Activated gamma-delta T cell treated with anti-CD3 and anti-CD28 coated beads, Interleukin-2, amount 50 U/mL, for 16 hours (primary cell): Measurements from ENCODE around the gene YIPF1.
A peak's percentile ranks its signal among the peaks of the same experiment; 100 is the strongest.

Experiments used
- DNase-seq: peaks from one replicate; pipeline ENCODE4 v3.0.0-alpha.2; 2020; ENCODE audit warnings: low read depth

Gene YIPF1

DNA sequence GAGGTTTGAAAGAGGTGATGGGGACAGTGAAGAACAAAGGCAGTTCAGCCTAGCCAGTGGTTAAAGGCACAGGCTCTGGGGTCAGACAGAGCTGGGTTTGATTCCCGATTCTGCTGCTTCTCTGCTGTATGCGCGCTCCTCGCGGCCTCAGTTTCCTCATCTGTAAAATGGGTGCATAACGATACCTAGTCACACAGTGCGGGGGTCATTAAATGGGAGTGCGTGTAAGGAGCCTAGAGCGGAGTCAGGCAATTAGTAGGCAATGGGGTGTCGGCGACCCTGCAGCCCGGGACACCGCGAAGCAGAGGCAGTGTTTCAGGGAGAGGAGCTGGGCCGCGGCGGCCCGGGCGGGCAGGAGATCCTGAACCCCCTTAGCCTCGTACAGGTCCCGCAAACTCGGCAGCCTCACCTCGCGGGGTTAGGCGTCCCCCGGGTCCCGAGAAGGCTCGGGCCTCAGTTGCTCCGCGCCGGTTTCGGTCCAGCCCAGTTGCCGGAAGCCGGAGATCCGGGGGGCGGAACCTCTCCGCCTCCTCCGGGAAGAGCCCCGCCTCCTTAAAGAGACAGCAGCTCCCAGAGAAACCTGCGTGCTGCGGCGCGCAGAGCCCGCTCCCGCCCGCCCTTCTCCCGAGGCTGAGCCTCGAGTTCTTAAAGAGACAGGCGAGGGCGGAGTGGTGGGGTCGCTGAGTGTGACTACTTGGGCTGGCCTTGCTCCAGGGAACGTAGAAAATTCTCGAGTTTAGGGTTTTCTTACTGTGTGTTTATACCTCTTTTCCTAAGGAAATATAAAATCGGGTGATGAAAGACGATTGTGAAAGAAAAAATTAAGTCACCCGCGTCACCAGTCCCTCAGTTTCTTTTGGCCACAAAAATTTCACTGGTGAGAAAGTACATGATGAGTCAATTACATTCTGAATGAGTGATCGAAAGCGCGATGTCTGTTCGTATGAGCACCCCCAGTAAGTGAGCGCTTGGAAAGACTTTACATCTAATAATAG, at the start of gene YIPF1:
YIPF1 (minus strand) TSS at position 494 of the 995 bp plus-strand sequence. CDS start 860 bp downstream, outside the sequence.
- peak; percentile 73 for DNase-seq

DNA sequence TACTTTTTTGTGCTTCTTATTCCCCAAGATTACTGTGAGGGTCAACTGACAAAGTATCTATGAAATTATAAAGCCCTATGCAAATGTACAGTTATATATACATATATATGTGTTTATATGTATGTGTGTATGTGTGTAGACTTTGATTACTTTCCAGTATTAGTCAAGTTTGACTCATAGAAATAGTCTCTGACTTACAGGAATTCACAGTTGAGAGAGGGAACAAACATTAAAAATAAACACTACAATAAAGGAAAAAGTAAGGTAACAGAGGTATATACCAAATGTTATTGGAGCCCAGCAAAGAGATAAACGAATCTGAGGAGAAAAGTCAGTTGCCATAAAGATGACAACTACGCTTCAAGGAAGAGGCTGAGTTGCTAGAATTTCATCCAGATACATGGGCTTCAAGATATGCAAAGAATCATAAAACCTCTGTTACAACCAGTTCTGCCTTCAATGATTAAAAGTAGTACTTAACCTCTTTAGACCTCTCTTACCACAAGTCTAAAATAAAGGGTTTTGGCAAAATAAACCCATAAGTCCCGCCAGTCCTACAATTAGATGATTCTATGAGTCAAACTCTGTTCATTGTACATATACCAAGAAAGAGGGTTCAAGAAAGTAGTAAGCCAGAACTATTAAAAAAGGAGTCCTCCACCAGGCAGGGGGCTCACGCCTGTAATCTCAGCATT, 48.7 kb upstream of the YIPF1 start:
- DNase-seq: no peak

DNA sequence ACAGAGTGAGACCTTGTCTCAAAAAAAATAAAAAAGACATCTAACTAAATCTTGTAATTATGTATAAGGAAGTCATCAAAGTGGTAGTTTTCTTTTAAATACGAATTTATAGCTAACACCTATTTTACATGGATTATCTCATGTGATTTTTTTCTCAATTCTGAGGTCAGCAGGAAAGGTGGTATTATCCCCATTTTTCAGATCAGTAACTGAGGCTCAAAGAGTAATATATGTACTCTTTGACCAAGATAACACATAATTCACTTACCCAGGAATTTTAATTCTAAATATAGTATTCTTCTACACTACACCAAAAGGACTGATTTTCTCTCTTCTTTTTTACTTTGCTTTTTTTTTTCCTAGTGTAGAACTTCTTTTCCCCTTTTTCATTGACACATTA, 46.8 kb upstream of the YIPF1 start:
- DNase-seq: no peak

DNA sequence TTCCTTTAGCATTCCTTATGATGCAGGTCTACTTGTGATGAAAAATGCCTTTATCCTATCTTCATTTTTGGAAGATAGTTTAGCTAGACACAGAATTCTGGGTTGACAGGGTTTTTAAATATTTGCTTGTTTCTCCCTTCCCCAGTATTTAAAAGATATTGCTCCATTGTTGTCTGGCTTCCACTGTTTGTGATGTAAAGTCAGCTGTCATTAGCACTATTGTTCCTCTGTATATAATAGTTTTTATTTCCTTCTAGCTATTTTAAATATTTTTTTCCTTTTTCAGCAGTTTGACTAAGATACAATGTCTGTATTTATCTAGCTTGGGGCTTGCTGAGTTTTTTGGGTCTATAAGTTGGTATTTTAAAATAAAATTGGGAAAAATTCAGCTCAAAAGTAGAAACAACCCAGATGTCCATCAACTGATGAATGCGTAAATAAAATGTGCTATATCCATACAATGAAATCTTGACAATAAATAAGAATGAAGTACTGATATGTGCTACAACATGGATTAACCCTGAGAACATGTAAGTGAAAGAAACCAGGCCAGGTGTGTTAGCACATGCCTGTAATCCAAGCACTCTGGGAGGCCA, 44.7 kb upstream of the YIPF1 start:
- no peak for DNase-seq

DNA sequence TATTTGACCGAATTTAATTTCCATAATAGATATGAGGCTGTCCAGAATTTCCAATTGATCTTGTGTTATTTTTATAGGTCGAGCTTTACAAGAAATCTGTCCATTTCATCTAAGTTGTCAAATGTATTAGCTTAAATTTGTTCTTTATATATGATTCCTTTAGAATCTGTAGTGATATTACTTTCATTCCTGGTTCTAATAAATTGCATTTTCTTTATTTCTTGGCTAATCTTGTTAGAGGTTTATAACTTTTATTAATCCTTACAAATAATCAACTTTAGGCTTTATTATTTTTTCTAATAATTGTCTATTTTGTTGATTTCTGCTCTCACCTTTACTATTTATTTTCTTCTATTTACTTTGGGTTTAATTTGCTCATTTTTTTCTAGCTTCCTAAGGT, 41.9 kb upstream of the YIPF1 start:
- no peak for DNase-seq

DNA sequence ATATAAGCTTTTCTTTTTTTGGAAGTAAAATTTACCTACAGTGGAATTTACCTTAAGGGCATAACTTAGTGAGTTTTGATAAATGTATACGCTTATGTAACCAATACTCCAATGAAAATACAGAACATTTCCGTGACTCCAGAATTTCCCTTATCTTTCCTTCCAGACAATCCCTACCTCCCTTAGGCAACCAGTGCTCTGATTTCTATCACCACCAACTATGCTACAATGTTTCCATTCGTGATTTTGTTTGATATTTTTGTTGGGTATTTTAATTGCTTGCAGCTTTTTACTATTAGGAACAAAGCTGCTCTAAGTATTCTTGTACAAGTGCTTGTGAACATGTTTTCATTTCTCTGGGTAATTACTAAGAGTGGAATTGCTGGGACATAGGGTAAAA, 41.3 kb upstream of the YIPF1 start:
- DNase-seq: no peak

DNA sequence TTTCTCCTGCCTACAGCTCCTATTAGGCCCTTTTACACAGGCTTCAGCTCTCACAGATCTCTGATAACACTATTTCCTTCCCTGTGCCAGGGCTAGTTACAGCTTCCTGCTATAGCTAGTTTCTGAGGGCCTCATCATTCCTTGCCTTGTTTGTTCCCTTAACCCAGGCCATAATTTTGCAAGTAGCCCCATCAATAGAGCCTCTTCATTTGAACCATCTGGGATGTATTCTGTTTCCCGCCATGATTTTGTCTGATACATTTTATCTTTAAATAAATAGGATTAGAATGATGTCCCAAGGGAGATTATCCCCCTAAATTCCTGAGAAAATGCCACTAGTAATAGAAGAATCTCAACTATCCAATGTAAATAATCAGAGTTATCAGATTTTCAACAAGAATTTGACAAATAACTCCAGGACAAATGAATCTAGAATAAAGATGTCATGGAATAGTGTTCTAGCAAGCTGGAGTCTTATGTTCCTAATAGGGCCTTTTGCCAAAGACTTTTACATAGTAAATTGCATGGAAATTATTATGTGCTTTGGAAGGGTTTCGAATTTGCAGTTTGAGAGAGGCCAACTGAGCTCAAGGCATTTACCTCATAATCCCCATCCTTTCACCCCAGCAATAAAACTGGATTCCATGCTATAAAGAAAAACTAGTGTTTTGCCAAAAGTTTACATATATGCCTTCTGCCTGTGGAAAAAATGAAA, 39.8 kb upstream of the YIPF1 start:
- no peak for DNase-seq

DNA sequence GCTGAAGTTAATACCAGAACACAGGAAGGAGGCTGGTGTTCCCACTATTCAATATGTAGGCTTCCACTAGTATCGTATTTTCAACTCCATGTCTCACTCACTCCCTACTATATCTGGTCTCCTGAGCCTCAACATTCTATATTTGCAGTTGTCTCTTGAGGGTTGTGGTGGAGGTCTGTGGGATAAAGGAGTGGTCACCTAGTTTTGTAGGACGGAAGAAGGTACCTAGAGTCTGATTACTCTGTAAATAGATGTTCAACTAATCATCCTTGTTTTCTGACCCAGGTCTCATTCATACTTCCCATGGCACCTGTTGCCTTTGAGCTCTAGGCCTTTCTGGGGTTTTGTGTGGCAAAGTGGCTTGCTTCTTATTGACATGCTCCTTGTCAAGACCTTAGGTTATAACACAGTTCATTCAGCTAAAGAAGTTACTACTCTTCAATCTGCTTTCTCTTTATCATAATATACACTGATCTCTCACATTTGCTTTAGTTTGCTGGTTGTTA, 37.8 kb upstream of the YIPF1 start:
- no peak for DNase-seq

DNA sequence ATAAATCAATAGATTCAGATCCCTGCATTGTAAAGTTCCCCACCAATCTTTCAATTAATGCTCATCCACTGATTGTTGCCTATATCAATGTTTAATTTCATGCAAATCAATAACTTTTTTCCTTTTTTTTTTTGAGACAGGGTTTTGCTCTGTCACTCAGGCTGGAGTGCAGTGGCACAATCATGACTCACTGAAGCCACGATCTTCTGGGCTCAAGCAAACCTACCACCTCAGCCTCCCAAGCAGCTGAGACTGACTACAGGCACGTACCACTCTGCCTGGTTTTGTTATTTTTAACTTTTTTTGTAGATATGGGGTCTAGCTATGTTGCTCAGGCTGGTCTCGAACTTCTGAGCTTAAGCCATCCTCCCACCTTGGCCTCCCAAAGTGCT, 30.1 kb upstream of the YIPF1 start:
- DNase-seq: no peak

DNA sequence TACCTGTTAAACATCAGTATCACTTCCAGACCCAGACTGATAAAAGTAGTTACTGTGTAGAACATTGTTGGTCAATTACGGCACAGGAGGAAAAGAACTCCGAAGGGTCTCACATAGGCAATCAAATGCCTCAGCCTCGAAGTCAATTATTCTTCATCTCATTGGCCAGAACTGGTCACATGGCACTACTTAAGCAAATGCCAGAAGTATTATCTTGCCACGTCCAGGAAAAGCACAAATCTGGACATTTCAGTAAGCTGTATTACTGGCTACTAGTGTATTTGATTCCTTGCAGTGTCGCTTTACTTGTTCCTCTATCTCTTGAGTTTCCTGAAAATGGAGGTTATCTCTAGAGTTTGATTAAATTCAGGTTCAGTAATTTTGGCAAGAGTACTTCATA, 28.7 kb upstream of the YIPF1 start:
- DNase-seq: no peak

DNA sequence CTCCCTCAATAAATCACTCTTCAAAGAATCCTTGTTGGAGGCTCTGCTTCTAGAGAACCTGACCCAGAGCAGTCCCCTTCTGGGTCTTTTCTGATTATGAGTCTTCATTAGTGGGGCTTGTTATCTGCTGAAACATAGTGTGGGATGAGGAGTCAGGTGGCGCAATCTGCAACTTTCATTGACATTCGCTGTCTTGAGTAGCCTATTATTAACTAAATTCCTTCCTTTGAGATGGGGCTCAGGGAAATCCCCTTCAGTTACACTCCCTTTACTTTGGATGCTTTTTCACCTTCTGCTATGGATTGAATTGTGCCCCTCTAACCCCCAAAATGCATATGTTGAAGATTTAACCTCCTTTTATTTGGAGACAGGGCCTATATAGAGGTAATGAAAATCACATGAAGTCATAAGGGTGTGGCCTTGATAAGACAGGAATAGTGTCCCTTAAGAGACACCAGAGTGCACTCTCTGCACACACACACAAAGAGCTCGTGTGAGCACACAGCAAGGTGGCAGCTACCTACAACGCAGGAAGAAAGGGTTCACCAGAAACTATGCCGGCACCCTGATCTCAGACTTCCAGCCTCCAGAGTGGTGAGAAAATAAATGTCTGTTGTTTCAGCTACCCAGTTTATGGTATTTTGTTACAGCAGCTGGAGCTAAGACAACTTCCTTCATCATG, 23.9 kb upstream of the YIPF1 start:
- DNase-seq: no peak

DNA sequence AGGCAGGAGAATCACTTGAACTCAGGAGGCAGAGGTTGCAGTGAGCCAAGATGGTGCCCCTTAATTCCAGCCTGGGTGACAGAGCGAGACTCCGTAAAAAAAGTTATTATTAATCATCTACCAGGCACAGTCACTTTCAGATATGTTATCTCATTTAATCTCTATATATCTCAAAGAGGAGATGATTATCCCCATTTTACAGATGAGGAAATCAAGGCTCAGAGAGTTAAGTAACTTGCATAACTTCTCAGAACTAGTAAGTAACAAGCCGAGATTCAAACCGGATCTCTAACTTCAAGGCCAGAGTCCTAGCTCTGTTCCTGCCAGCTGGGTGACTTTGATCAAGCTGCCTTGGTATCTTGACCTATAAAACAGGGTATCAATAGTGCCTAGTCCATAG, 21.8 kb upstream of the YIPF1 start:
- DNase-seq: no peak

DNA sequence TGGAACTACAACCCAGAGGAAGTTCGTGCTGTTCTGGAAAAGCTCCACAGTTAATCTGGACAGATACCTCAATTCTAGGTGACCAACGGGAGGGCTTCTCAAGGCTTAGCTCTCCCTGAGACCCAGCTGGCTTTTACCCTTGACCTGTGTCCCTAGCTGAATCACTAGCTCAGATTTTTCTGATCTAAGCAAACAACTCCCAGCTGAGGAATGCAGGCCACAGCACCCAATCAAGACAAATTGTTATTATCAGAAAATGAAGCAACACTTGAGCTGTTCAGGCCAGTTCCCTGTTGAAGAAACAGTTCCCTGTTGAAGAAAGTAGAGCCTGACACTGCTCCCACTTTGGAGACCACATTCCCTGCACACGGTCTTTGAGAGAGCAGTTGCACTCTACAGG, 20.3 kb upstream of the YIPF1 start:
- no peak for DNase-seq

DNA sequence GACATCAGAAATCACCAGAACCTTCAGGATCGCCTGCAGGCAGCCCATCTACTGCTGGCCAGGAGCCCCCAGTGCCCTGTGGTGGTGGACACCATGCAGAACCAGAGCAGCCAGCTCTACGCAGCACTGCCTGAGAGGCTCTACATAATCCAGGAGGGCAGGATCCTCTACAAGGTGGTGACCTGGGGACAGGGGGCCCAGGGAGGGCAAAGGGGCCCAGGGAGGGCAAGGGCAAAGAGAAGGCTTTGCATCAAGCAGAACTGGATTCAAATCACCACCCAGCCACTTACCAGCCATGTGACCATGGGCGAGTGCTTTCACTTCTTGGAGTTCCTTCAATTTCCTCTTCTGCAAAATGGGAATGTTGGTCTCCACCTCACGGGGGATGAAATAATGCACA, 16.5 kb upstream of the YIPF1 start:
- no peak for DNase-seq

DNA sequence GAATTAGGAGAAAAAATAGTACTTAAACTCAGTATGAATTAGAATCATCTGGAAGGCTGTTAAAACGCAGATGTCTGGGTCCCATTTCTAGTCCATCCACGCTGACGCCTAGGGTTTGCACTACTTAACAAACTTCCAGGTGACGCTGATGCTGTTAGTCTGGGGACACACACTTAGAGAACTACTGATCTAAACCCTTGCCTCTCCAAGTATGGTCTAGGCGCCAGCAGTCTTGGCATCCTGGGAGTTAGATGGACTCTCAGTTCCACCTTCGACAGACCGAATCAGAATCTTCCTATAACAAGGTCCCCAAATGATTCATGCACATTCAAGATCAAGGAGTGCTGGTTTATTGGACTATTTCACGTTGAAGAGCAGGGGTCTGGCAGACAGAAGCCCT, 15.9 kb upstream of the YIPF1 start:
- no peak for DNase-seq

DNA sequence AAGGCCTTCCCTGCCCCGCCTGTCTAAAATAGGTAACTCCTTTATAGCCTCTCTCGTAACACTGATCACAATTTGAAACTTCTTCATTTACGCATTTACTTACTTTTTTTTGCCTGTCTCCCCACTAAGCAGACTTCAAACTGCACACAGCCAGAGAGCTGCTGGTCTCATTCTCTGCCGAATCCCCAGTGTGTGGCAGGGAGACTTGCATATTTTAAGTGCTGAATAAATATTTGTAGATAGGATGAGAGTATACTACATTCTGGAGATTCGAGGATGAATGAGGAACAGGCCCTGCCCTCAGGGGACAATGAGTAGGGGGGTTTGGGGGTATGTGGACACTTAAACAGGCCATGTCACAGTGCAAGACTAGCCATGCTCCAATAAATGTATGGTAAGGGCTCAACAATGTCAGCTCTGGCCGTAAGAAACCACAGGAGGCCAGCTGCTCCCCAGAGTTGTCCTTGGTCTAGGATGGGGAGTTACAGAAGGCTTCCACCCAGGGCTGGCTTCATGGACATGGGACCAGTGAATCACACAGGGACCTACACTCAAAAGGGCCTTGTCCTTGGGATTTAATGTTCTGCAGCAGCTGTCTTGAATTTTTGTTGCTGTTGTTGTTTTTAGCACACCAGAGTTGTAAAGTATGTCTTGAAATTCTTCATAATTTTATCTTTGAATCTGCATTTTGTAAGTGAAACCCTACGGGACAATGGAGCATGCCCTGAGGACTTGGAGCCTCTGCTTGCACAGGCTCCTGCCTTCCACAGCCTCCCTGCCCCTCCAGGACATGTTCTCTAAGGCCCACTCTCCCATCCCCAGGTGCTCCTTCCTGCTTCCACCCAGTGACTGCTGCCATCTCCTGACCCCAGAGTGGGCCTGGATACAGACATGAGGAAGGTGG, 12.9 kb upstream of the YIPF1 start:
- DNase-seq: no peak

DNA sequence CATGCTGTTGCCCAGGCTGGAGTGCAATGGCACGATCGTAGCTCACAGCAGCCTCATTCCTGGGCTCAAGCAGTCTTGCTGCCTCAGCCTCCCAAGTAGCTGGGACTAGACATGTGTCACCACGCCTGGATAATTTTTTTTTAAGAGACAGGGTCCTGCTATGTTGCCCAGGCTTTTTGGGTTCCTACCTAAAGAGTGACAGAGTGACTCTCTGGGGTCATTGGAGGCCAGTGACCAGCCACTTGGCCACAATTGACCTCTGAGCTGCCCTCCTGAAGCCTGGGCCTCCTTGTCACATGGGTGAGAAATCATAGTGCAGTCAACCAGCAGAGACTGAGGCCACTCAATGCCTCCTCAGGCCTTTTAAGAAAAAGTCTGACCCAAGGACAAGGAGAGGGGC, 10.1 kb upstream of the YIPF1 start:
- DNase-seq: no peak

DNA sequence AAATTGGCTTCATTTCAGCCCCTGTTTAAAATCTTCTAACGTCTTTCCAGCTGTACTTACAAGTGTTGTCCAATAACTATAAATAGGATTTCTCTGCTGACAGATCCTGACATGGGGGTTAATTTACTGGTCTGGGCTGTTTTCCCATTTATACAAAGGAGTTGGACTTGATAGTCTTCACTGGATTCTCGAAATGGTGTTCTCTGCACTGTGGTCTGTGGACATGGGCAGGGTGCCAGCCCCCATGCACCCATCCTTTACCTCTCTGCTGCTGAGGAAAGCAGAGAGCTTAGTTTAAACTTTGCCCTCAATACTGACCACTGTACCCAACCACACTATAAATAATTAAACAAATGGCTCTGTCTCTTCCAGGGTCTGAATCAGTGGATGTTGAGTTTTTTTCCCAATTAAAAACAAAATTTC, 9.6 kb upstream of the YIPF1 start:
- no peak for DNase-seq

DNA sequence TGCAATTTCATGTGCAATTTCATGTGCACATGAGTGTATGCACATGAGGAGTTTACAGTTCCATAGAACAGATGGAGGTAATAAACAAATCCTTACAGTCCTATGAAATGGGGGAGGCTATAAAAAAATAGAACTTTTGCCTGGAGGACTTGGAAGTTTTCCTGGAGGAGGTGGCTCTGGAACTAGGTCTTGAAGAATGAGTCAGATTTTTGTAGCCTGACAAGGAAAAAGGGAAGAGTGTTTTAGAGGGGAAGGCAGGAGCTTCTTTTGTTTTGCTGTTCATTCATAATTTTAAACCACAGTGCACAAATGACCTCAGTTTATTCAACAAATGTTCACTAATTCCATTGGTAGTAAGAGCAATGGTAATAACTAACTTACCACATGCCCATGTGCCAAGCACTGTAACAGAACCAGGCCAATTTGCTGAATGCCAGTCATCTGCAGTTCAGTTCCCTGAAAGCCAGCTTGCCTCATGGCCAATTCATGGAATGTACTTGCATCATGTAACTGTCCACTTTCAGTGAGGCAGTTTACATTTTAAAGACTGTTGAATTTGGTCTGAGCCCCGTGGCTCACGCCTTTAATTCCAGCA, 7.1 kb upstream of the YIPF1 start:
- DNase-seq: no peak

DNA sequence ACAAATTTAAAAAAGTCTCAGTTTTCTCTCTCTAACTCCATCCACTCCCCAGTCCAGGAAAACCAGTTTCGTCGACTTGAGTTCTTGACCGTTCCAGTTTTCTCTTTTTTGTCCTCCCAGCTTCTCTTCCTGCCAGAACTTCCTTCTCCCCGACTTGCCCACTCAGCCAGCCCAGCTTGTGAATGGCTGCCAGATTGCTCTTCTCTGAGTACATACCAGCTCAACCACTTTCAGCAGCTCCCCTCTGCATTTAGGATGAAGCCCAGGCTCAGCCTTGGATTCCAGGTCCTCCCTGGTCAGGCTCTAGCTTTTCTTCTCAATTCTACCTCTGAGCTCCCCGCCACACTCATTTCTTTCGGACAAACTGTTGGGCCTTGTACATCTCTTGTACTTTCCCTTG, 5.8 kb upstream of the YIPF1 start:
- DNase-seq: no peak
